Rectal smooth muscle tissue (tissue), 1 donor: ENCODE data around the gene UNC5CL.

Experiments used
- H3K27ac ChIP-seq: one replicate; pipeline ENCODE4 v1.7.0; 2013; ENCODE audit warnings: low read depth, low read length, inconsistent platforms
- H3K27me3 ChIP-seq: one replicate; pipeline ENCODE4 v1.7.0; 2013; ENCODE audit warnings: low read length; ENCODE audit not compliant: control insufficient read depth, insufficient read depth
- H3K36me3 ChIP-seq: one replicate; pipeline ENCODE4 v1.7.0; 2013; ENCODE audit warnings: low read length; ENCODE audit not compliant: control insufficient read depth, insufficient read depth
- H3K4me1 ChIP-seq: one replicate; pipeline ENCODE4 v1.7.0; 2013; ENCODE audit warnings: low read length; ENCODE audit not compliant: control insufficient read depth, insufficient read depth
- H3K4me3 ChIP-seq: one replicate; pipeline ENCODE4 v1.7.0; 2013; ENCODE audit warnings: low read length
- H3K9ac ChIP-seq: one replicate; pipeline ENCODE4 v1.7.0; 2013; ENCODE audit warnings: low read length

The UNC5CL gene

GRCh38 chr6:40986921-40987819, 51.9 kb downstream of the UNC5CL start:
- Histone ChIP-seq H3K27ac (no peak overlapping the region), H3K27me3 (no peaks in the 10 kb centered on the region), H3K36me3 (no peaks in the 10 kb centered on the region), H3K4me3 (no peak overlapping the region), H3K4me1 (no peaks in the 10 kb centered on the region), H3K9ac (no peak overlapping the region)

GRCh38 chr6:40986364-40986763, 52.7 kb downstream of the UNC5CL start:
- Histone ChIP-seq H3K9ac (no peak overlapping the region), H3K4me1 (no peaks in the 10 kb centered on the region), H3K27ac (no peak overlapping the region), H3K4me3 (no peak overlapping the region), H3K27me3 (no peaks in the 10 kb centered on the region), H3K36me3 (no peaks in the 10 kb centered on the region)

- Histone ChIP-seq H3K27ac (no peak overlapping the region), H3K9ac (no peak overlapping the region), H3K27me3 (no peaks in the 10 kb centered on the region), H3K36me3 (no peaks in the 10 kb centered on the region), H3K4me1 (no peaks in the 10 kb centered on the region), H3K4me3 (no peak overlapping the region)
Measured at GRCh38 chr6:40983752-40984151, 55.3 kb downstream of the UNC5CL start.

GRCh38 chr6:40982917-40983316, 56.1 kb downstream of the UNC5CL start:
- H3K9ac ChIP-seq, result no peak overlapping the region
- H3K4me3 ChIP-seq, result no peak overlapping the region
- H3K27ac ChIP-seq, result no peak overlapping the region
- no peaks in the 10 kb centered on the region for H3K4me1 ChIP-seq
- H3K36me3 ChIP-seq, result no peaks in the 10 kb centered on the region
- H3K27me3 ChIP-seq, result no peaks in the 10 kb centered on the region

- Histone ChIP-seq H3K36me3 (no peaks in the 10 kb centered on the region), H3K27me3 (no peaks in the 10 kb centered on the region), H3K27ac (no peak overlapping the region), H3K9ac (no peak overlapping the region), H3K4me3 (no peak overlapping the region), H3K4me1 (no peaks in the 10 kb centered on the region)
Measured at GRCh38 chr6:40978687-40979289, 60.2 kb downstream of the UNC5CL start.

- Histone ChIP-seq H3K9ac (no peak overlapping the region), H3K27ac (no peak overlapping the region), H3K27me3 (no peaks in the 10 kb centered on the region), H3K4me3 (no peak overlapping the region), H3K4me1 (no peaks in the 10 kb centered on the region), H3K36me3 (no peaks in the 10 kb centered on the region)
Measured at GRCh38 chr6:40977695-40978094, 61.3 kb downstream of the UNC5CL start.

- Histone ChIP-seq H3K4me3 (no peak overlapping the region), H3K27me3 (no peaks in the 10 kb centered on the region), H3K4me1 (no peaks in the 10 kb centered on the region), H3K9ac (no peak overlapping the region), H3K27ac (no peak overlapping the region), H3K36me3 (no peaks in the 10 kb centered on the region)
Measured at GRCh38 chr6:40977085-40977484, 61.9 kb downstream of the UNC5CL start.
